CD4-positive, alpha-beta T cell treated with Interferon alpha-2 for 1 hour (primary cell): ENCODE data around the gene ERO1B.

Experiments used
- DNase-seq, 2 donors: peaks; one replicate each; pipeline ENCODE4 v3.0.0-alpha.2; 2020 to 2022

The ERO1B gene

DNA sequence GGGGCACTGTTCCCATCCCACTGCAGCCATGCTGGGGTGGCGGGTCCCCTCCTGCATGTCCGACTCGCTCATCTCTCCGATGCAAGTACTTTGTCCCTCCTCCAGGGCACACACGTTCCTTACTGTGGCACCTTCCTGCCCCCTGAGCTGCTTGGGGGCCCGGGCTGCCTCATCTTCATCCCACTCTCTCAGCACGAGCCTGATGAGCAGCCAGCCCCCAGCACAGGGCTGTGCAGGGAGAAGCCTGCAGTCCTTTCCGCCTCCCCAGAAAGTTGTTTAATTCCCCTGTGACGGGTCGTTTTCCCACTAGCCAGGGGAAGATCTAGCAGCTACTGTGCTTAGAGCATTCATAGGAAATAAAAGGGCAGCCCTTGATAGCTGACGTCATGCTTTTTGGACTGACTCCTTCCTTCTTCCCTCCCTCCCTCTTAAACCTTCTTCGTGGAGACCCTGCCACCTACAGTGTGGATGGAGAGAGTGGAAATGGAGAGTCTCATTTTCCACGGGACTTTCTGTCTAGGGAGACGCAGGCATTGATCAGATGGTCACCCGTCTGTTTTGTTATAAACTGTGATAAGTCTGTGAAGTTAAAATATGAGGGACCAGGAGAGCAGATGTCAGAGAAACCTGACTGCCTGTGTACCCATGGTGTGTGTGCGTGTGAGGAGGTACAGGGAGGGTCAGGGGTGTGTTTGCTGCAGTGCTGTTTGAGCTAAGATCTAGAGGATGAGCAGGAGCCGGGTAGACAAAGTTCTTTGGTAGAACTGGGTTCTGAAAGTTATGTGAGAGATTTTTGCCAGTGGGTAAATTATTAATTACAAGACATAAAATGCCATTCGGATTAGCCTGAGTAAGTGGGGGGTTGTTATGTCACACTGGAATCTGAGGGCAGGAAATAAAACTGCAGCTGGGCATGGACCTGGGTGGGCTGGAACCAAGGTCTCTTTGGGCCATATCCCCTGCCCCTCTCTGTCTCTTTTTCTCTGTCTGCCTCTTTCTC is 105.1 kb downstream of the ERO1B start:
- no peak for DNase-seq

DNA sequence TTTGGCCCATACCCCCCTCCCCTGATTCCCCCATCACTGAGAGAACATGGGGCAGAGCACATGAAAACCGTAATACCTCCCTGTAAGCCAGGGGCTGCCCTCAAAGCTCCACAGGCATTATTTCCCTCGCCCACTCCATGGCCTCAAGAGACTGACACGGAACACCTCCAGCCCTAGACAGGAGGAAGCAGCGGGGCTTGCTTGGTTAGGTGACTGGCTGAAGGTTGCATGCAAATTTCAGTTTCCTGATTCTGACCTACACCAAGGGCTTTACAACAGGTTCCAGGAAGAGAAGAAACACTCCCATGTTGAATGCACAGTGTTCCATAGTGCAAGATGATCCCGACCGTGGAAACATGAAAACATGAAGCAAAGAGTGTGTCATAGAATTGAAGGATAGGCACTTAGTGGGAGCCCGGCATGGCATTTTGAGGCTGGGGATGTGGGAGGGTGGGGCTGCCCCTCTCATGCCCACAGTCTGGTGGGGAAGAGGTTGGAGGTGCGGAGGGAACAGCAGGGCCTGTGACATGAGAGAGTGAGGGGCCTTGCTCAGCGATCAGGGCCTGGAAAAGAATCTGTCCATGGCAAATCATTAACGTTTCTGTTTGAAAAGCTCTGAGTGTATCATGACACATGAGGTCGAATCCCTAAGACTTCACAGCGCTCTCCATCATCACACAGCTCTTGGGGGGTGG is 106.0 kb downstream of the ERO1B start:
- DNase-seq = no peak

DNA sequence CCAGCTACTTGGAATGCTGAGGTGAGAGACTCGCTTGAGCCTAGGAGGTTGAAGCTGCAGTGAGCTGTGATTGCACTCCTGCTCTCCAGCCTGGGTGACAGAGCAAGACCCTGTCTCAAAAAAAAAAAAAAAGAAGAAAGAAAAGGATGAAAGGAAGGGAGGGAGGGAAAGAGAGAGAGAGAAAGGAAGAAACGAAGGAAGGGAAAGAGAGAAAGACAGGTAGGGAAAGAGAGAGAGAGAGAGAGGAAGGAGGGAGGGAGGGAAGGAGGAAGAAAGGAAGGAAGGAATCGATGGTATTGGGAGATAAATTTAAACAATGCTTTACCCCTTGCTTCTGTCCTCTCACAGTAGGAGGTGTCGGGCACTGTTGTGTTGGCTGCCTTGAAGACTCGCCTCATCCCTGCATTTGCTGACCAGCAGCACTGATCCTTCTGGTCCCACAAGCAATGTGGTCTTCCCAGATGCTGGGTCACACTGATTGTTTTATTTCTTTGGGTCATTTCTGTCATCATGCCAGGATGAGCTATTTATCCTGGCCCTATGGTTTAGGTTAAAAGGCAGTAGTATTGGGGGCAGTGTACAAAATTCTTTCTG is 108.5 kb downstream of the ERO1B start:
- DNase-seq = no peak

DNA sequence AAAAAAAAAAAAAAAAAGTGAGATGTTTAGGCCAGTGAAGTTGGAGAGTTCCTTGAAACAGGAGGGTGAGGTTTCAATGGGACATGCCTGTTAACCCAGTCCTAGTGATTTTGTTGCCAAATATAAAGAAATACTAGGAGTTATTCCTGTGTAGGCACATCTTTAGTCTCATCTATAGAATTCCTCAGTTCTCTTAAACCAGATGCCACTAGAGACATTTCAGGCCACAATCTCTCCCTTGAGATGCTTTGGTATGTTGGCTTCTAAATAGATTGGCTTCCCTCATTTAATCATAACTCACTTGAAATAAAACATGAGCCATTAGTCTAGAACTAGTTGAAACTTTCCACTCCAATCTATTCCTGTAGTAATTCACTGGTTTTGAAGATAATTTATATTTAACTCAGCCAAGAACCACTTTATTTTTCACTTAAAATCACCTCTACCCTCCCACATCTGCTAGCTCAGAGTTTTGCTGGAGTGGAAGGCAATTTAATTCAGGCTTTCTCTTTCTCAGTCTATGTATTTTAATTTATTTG is 109.6 kb downstream of the ERO1B start:
- no peak for DNase-seq

DNA sequence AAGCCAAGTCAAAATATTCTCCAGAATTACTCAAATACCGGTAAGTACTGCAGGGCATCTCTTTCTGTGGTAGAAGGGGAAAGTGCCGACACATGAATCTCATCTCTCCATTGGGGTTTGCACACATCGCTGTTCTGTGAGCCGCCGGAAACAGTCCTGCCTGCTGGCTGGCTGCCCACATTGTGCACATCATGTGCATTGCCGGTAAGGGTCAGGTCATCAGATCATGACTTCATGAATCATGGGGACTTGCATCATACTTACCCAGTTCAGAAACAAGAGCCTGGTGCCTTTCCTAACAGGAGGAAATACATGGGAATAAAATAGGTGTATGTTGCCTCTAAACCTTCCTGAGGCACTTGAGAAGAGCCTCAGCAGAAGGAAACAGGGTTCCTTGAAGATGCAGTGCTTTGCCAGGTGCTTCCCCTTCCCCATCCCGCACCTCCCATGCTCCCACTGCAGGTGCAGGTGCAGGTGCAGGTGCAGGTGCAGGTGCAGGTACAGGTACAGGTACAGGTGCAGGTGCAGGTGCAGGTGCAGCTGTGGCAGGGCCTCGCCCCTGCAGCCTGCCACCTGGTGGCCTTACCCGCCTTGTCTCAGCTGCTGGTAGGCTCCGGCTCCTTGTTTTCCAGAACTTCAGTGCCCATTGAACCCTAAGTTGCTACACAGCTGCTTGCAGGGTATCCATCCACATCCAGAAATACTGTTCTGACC is 112.9 kb downstream of the ERO1B start:
- DNase-seq = no peak

DNA sequence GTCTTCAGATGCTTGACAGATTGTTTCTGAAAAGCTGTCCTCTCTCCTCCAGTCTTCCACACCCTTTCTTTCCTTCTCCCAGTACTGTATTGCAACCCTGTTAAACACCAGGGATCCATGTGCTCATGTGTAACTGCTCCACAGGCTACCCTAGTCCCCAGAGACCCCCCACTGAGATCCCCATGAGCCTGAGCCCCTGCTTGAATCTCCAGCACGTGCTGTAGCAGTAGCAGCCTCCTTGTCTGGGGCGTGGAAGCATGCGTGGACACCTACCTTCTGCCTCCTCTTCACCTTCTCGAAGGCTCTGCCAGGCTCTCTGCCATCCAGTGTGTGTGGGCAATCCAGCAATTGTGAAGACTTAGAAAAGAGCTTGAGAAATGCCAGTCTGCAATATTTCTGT is 114.2 kb downstream of the ERO1B start:
- DNase-seq = no peak

DNA sequence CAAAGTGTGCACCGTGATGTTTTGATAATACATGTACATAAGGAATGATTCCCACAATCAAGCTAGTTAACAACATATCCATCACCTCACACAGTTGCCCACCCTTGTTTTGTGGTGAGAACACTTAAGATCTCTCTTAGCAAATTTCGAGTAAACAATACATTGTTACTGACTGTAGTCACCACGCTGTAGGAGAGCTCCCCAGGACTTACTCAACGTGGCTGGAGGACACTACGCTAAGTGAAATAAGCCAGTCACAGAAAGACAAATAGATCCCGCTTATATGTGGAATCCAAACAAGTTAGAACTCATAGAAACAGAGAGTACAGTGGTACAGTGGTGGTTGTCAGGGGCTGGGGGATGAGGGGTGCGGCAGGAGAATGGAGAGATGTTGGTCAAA is 114.6 kb downstream of the ERO1B start:
- DNase-seq = no peak

DNA sequence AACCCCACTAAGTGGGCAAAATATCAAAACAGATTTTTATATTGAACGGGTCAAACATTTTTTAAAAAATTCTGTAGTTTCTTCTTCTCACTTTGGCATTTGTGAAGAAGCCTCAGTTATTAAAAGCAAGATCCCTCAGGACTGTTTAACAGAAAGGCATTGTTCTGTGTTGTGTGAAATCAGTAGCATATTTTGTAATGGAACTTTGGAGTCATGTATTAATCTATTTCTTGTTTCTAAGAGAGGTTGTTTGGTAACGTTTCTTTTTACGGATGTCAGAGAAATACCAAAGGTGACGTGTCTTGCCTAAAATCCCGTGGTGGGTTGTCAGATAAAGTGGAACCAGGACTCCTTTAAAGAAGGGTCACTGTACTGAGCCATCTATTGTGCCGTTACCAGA is 115.7 kb downstream of the ERO1B start:
- DNase-seq = no peak
